GM19467 (cell line): ENCODE measurements around the gene SND1.
A peak's percentile ranks its signal among the peaks of the same experiment; 100 is the strongest.
"Not testable (repeated sequence)": the region's sequence is repeated elsewhere in the genome, so short reads cannot be mapped to it uniquely, and the experiment has no call there.

Experiments used
- ATAC-seq: cut with Tn5 transposase; IDR thresholded peaks from one replicate; pipeline ENCODE4 v1.9.1; 2021; ENCODE audit warnings: mild to moderate bottlenecking, moderate library complexity; ENCODE audit not compliant: unreplicated experiment

Gene SND1

DNA sequence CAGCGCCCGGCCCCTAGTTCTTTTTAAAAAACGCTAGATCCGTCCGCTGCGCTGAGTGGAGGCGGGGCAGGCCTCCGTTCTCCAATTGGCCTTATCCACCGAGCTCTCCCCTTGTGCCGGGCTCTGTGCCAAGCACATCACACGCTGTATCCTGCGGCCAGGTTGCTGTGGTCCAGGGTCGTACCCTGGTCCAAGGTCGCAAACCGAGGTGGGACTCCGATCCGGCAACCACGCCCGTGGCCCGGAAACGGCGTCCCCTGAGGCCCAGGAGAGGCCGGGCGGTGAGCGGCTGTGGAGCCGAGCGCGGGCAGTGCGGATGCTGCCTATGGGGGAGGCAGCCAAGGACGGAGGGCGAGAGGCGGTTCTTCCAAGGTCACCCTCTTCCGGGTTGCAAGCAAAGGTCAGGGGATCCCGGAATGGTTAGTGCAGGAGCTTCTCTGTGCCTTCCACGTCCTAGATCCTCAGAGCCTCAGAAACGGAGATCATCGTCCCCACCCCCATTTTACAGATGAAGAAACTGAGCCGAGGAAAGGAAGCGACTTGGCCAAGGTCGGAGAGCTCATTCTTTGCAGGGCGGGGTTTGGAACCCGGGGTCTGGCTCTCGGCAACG is 451.6 kb downstream of the SND1 start:
- peak; percentile 39 for ATAC-seq

GRCh38 chr7:128104108-128104742 is 452.2 kb downstream of the SND1 start:
- peak; percentile 8 for ATAC-seq

DNA sequence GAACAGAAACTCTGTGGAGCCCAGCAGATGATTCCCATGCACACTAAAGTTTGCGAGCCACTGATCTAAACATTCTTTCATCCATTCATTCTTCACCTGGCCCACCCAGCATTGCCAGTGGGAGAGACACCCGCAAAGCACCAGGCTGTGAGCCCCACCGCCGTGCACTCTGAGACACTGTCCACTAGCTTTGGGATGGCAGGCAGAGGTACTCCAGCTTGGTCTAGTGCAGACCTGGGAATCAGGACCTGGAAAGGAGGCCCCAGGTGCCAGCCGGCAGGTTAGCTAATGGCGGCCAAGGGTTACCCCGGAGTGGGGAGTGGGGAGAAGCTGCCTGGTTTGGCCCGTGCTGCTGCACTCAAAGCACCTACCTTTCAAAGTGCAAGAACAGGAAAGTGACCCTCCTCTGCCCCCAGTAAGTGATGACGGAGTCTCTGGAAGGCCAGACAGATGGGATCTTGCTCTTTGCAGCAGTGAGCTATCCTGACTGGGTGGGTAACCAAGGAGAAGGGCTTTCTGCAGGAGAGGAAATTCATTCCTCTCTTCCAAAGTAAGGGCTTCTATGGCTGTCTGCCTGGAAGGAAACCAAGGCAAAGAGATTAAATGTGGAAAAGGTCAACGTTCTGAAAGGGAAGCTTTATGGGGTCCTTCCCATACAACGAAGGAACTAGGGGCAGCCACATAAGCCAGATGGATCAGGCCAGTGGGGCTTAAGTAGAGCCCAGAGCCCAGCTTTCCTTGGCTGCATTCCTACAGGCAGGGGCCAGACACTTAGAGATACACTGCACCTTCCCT is 453.4 kb downstream of the SND1 start:
- ATAC-seq: no peak

- no peak for ATAC-seq
Observed at GRCh38 chr7:128106821-128107220, 454.8 kb downstream of the SND1 start.

GRCh38 chr7:128107516-128107915 is 455.5 kb downstream of the SND1 start:
- not testable (repeated sequence) for ATAC-seq

DNA sequence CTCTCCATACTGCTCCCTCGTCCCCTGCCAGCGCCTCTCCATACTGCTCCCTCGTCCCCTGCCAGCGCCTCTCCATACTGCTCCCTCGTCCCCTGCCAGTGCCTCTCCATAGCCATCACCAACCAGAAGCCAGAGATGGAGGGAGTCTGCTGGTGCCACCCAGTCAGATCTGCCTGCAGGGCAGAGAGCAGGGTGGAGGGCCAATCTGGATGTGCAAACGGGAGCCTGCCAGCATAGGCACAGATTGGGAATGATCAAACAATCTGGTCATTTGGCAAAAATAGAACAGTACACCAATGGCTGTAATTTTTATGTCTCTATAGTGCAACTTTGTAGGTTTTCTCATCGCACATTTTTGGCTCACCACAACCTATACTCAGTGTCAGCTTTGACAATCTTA is 456.1 kb downstream of the SND1 start:
- ATAC-seq: no peak

- ATAC-seq: peak; percentile 83
Observed at GRCh38 chr7:128108641-128109423, 456.8 kb downstream of the SND1 start.

DNA sequence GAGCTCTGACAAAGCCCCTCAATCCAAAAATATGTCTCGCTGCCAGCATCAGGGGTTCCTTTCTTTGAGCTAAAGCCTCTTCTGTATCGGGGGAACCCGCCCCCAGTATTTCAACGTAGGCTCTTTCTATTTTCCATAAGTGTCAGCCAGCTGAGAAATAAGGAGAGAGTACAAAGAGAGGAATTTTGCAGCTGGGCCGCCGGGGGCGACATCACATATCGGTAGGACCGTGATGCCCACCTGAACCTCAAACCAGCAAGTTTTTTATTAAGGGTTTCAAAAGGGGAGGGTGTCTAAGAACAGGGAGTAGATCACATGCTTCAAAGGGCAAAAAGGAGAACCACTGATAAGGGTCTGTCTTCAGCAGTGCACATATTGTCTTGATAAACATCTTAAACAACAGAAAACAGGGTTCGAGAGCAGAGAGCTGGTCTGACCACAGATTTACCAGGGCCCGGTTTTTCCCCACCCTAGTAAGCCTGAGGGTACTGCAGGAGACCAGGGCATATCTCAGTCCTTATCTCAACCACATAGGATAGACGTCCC is 457.5 kb downstream of the SND1 start:
- not testable (repeated sequence) for ATAC-seq

GRCh38 chr7:128110641-128111364 is 458.8 kb downstream of the SND1 start:
- no peak for ATAC-seq

GRCh38 chr7:128112018-128112780 is 460.2 kb downstream of the SND1 start:
- ATAC-seq: no peak

- ATAC-seq: no peak
Observed at GRCh38 chr7:128112781-128113221, 460.8 kb downstream of the SND1 start.

- ATAC-seq: no peak
Observed at GRCh38 chr7:128113839-128114238, 461.8 kb downstream of the SND1 start.

DNA sequence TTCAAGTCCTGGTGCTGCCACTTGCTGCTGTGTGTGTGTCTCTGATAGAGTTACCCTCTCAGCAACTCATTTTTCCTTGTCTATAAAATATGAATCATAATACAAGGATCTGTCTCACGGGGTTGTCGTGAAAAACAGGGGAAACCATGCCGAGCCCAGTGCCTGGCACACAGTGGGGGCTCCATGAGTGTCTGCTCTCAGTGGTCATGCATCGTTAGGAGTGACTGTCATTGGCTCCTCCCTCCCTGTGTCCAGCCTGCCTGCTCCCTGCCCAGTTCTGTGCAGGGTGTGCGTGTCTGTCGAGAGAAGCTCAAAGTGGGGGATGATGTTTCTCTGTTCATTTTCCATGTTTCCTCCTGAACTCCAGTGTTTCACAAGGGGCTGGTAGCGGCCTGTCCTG is 462.8 kb downstream of the SND1 start:
- ATAC-seq: no peak

DNA sequence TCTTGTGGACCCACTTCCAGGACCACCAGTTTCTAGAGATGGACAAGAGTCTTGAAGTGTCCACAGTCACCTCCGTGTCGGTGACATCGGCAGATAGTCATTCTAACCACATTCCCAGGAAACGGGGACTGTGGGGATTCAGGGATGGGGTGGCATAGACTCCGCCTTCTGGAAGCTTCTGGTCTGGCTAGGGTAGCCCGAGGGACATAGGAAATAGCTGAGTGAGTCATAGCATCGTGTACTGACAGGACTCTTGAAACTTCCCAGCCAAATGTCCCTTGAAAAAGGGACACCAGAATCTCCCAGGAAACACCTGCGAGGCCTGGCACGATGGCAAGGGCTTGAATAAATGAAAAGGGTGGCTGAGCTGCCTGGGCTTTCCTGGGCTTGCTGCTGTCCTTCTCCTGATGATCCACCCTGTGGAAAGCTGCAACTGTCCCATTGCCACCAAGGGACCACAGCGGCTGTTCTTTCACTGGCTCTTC is 463.4 kb downstream of the SND1 start:
- no peak for ATAC-seq

DNA sequence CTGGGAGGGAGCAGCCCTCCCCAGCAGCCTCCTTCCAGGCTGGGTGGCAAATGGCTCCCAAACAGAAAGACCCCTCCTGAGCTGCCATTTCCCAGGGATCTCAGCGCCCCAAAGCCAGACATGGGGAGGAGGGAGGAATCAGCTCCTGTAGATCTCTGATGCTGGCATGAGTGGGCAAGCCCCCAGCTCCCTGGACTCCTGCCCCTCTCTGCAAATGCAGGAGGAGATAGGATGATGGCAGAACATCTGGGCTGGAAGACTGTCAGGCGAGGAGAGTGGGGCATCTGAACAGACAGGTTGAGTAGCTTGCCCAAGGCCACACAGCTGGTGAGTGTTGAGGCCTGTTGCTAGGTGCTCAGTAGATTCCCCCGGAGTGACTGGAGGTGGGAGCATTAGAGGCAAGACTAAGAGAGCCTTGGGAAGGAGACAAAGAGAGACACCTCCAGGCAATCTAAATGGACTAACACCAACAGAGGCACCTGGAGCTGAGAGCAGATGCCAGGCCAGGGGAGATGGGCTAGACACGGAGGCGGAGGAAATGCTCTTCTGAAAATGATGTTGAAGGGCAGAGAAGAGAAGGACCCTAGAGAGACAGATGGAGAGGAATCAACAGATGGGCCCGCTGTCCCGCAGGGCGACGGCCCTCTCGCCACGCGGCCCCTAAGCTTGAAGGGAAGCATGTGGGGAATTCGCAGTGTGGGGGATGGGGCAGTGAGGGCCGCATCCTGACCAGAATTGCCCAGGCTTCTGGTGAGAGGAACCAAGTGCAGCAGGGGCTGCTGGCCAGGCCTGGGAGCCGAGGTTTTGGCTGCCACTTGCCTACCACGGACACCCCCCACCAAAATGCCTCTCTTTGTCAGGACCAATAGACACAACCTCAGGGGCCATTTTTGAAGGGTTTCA is 464.1 kb downstream of the SND1 start:
- no peak for ATAC-seq

- no peak for ATAC-seq
Observed at GRCh38 chr7:128116740-128117139, 464.7 kb downstream of the SND1 start.

GRCh38 chr7:128117691-128118090 is 465.7 kb downstream of the SND1 start:
- ATAC-seq: no peak

GRCh38 chr7:128119036-128119435 is 467.0 kb downstream of the SND1 start:
- ATAC-seq: no peak
